ENCODE measurements around the gene EHMT2. TPM values are rescaled to one million over a fixed set of nuclear protein-coding genes. Genes with fewer than 3 reads are reported as not detected.

The EHMT2 gene
- total and polyA plus RNA-seq, 2 of the 13 experiments (the other 11 are each of a cell fraction or from before 2014, with no cell fraction given) = 55.2 to 69.2 TPM

DNA sequence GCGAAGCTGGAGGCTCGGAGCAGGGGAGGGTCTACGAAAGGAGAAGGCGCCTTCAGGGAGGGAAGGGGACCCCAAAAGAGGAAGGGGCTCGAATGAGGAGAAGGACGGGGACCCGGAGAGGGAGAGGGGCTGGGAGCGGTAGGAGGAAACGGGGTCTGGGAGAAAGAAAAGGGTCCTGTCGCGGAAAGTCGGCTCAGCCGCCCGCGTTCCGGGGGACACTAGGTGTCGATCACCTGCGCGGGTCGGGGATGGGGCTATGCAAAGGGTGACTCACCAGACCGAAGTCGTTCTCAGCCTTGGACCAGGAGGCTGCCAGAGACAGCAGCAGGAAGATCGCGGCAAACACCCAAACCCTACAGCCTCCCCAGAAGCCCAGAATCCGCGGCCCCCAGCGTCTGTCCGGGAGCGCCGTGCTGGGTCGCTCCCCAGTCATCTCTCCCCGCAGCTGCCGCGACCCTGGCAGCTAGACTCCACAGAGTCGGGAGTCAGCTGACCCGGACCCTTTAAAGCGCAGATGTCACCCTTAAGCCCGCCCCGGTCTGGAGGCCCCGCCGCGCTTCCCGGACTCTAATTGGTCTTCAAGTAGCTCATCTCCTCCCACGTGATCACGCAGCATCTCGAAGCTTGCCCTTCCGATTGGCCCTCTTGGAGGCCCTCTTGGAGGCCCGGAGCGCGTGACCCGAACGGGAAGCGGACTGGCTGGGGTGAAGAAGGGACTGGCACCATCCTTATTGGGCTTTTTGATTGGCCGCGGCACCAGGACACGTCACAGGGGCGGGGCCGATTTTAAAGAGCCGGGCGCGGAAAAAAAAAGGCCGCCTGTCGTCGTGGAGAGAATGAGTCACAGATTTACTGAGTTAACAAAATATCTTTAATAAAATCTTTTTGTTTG, 34.9 kb downstream of the EHMT2 start, which contains the start of gene NEU1 (continued):
- TF ChIP-seq, protein P1, sequence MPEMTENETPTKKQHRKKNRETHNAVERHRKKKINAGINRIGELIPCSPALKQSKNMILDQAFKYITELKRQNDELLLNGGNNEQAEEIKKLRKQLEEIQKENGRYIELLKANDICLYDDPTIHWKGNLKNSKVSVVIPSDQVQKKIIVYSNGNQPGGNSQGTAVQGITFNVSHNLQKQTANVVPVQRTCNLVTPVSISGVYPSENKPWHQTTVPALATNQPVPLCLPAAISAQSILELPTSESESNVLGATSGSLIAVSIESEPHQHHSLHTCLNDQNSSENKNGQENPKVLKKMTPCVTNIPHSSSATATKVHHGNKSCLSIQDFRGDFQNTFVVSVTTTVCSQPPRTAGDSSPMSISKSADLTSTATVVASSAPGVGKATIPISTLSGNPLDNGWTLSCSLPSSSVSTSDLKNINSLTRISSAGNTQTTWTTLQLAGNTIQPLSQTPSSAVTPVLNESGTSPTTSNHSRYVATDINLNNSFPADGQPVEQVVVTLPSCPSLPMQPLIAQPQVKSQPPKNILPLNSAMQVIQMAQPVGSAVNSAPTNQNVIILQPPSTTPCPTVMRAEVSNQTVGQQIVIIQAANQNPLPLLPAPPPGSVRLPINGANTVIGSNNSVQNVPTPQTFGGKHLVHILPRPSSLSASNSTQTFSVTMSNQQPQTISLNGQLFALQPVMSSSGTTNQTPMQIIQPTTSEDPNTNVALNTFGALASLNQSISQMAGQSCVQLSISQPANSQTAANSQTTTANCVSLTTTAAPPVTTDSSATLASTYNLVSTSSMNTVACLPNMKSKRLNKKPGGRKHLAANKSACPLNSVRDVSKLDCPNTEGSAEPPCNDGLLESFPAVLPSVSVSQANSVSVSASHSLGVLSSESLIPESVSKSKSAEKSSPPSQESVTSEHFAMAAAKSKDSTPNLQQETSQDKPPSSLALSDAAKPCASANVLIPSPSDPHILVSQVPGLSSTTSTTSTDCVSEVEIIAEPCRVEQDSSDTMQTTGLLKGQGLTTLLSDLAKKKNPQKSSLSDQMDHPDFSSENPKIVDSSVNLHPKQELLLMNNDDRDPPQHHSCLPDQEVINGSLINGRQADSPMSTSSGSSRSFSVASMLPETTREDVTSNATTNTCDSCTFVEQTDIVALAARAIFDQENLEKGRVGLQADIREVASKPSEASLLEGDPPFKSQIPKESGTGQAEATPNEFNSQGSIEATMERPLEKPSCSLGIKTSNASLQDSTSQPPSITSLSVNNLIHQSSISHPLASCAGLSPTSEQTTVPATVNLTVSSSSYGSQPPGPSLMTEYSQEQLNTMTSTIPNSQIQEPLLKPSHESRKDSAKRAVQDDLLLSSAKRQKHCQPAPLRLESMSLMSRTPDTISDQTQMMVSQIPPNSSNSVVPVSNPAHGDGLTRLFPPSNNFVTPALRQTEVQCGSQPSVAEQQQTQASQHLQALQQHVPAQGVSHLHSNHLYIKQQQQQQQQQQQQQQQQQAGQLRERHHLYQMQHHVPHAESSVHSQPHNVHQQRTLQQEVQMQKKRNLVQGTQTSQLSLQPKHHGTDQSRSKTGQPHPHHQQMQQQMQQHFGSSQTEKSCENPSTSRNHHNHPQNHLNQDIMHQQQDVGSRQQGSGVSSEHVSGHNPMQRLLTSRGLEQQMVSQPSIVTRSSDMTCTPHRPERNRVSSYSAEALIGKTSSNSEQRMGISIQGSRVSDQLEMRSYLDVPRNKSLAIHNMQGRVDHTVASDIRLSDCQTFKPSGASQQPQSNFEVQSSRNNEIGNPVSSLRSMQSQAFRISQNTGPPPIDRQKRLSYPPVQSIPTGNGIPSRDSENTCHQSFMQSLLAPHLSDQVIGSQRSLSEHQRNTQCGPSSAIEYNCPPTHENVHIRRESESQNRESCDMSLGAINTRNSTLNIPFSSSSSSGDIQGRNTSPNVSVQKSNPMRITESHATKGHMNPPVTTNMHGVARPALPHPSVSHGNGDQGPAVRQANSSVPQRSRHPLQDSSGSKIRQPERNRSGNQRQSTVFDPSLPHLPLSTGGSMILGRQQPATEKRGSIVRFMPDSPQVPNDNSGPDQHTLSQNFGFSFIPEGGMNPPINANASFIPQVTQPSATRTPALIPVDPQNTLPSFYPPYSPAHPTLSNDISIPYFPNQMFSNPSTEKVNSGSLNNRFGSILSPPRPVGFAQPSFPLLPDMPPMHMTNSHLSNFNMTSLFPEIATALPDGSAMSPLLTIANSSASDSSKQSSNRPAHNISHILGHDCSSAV (CRISPR knock-in tag; IDR thresholded peaks at IDR 0.05; ENCODE audit: borderline replicate concordance) = 0 out of 2 replicates have a peak, but pooled peaks have one; percentile 69
- TF ChIP-seq ZNF234 (CRISPR knock-in tag; conservative IDR thresholded peaks at IDR 0.05) (no peak), CREB1 (IDR thresholded peaks at IDR 0.05) (peak; percentile 97), CREB1 (CRISPR knock-in tag; IDR thresholded peaks at IDR 0.05) (peak; percentile 96), ZBTB38 (CRISPR knock-in tag; IDR thresholded peaks at IDR 0.05) (peak; percentile 56), ZNF83 (CRISPR knock-in tag; IDR thresholded peaks at IDR 0.05; ENCODE audit: borderline replicate concordance) (0 out of 2 replicates have a peak, but pooled peaks have one; percentile 69), DNMT1 (CRISPR knock-in tag; IDR thresholded peaks at IDR 0.05) (peak; percentile 88; the same call in 1 of the 2 replicates), HNF4G (IDR thresholded peaks at IDR 0.05; ENCODE audit: borderline replicate concordance, low read depth, low read length) (peak; percentile 48; the same call in 1 of the 2 replicates), HNF4G (CRISPR knock-in tag; IDR thresholded peaks at IDR 0.05; ENCODE audit: borderline replicate concordance, low read depth) (peak; percentile 63; the same call in 1 of the 2 replicates), ZNF230 (CRISPR knock-in tag; IDR thresholded peaks at IDR 0.05) (peak; percentile 38; the same call in 1 of the 2 replicates), ZFP90 (CRISPR knock-in tag; IDR thresholded peaks at IDR 0.05; ENCODE audit: borderline replicate concordance) (0 out of 2 replicates have a peak, but pooled peaks have one; percentile 33), KDM5A (IDR thresholded peaks at IDR 0.05; ENCODE audit: borderline replicate concordance, low read length) (no peak; the same call in 1 of the 2 replicates), DPF2 (CRISPR knock-in tag; IDR thresholded peaks at IDR 0.05; ENCODE audit: borderline replicate concordance, low read depth) (no peak)
- TF ChIP-seq, protein P2, sequence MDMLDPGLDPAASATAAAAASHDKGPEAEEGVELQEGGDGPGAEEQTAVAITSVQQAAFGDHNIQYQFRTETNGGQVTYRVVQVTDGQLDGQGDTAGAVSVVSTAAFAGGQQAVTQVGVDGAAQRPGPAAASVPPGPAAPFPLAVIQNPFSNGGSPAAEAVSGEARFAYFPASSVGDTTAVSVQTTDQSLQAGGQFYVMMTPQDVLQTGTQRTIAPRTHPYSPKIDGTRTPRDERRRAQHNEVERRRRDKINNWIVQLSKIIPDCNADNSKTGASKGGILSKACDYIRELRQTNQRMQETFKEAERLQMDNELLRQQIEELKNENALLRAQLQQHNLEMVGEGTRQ (IDR thresholded peaks at IDR 0.05; ENCODE audit: low read depth, low read length) = peak; percentile 96
- TF ChIP-seq, protein P2 (CRISPR knock-in tag; IDR thresholded peaks at IDR 0.05; ENCODE audit: borderline replicate concordance) = peak; percentile 99; the same call in 1 of the 2 replicates
- TF ChIP-seq, protein P3, sequence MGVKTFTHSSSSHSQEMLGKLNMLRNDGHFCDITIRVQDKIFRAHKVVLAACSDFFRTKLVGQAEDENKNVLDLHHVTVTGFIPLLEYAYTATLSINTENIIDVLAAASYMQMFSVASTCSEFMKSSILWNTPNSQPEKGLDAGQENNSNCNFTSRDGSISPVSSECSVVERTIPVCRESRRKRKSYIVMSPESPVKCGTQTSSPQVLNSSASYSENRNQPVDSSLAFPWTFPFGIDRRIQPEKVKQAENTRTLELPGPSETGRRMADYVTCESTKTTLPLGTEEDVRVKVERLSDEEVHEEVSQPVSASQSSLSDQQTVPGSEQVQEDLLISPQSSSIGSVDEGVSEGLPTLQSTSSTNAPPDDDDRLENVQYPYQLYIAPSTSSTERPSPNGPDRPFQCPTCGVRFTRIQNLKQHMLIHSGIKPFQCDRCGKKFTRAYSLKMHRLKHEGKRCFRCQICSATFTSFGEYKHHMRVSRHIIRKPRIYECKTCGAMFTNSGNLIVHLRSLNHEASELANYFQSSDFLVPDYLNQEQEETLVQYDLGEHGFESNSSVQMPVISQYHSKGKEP (CRISPR knock-in tag; IDR thresholded peaks at IDR 0.05) = peak; percentile 81; the same call in 1 of the 2 replicates

All from HepG2 (cell line).